Left lung (tissue), 10 donors: ENCODE measurements around the gene KPNA2. TPM values are rescaled to one million over a fixed set of nuclear protein-coding genes. Genes with fewer than 3 reads are reported as not detected.
"Not testable (repeated sequence)": the region's sequence is repeated elsewhere in the genome, so short reads cannot be mapped to it uniquely, and the experiment has no call there.

Experiments used
- ATAC-seq: fragments of 200-7000 bp; cut with Tn5 transposase; one replicate; pipeline ENCODE4 v1.9.1; 2020; ENCODE audit warnings: moderate library complexity
- DNase-seq, 4 donors: peaks; one replicate each; pipeline ENCODE4 v3.0.0-alpha.2; 2013 to 2020
- H3K27ac ChIP-seq, 2 donors: fragments of 200-600 bp; sonication (generic) in 1 of 2; one replicate each; pipeline versions ENCODE4 v1.5.0 to v1.8.0; 2020 to 2021
- H3K27me3 ChIP-seq, 2 donors: fragments of 200-600 bp; sonication (generic) in 1 of 2; one replicate each; pipeline versions ENCODE4 v1.5.0 to v1.8.0; 2020 to 2021
- H3K36me3 ChIP-seq, 2 donors: fragments of 200-600 bp; sonication (generic) in 1 of 2; one replicate each; pipeline versions ENCODE4 v1.5.0 to v1.8.0; 2020 to 2021
- H3K4me1 ChIP-seq, 2 donors: fragments of 200-600 bp; one replicate each; pipeline ENCODE4 v1.8.0; 2021
- H3K4me3 ChIP-seq, 2 donors: fragments of 200-600 bp; sonication (generic) in 1 of 2; one replicate each; pipeline versions ENCODE4 v1.5.0 to v1.8.0; 2020 to 2021; ENCODE audit warnings: mild to moderate bottlenecking in 1 of 2
- H3K9me3 ChIP-seq, 2 donors: fragments of 200-600 bp; sonication (generic) in 1 of 2; one replicate each; pipeline versions ENCODE4 v1.5.0 to v1.8.0; 2020 to 2021
- CTCF ChIP-seq, 2 donors: fragments of 200-600 bp; sonication (generic) in 1 of 2; IDR thresholded peaks; one replicate each; pipeline versions ENCODE4 v1.5.0 to v1.8.0; 2021; ENCODE audit warnings: antibody characterized with exemption in 2 of 2
- intact Hi-C, 2 donors: fragments of 100-400 bp; cut with DNase I; formaldehyde crosslinking; loops; one replicate each; pipeline versions ENCODE4 v1.11.2 to v1.14.2; 2022
- polyA plus RNA-seq, 6 donors: library from polyadenylated mRNA; unstranded; fragments of 120-200 nt; gene quantifications; one replicate each; pipeline ENCODE4 v1.2.1, GENCODE V29; 2013; ENCODE audit not compliant: insufficient read length in 6 of 6
- total RNA-seq, 2 donors: library from RNA; stranded (reverse); fragmentation: NEBNext Ultra II Directional; extraction: Animal tissue kit (Norgen Biotek cat#: 25700); gene quantifications; one replicate each; pipeline ENCODE4 v1.2.1, GENCODE V29; 2021
- donor health status: DM: no; HTN: yes; CAD: no.
- donor health status: DM: no; HTN: no; CAD: no.

Gene KPNA2
- total and polyA plus RNA-seq, 8 donors: 41.1 to 151 (median 72.3) TPM

- DNase-seq (no peak), ATAC-seq (no peak)
- H3K9me3 ChIP-seq: no peaks in the 10 kb centered on the region
- intact Hi-C loops: no loop called here
- H3K4me1 ChIP-seq: peaks cover 0 to 7% of the 10 kb centered on the region in 2 donors
- TF ChIP-seq CTCF (IDR thresholded peaks at IDR 0.05): no peak
- no peaks in the 10 kb centered on the region for H3K27me3 ChIP-seq
- no peak overlapping the region for H3K27ac ChIP-seq
- H3K36me3 ChIP-seq: no peaks in the 10 kb centered on the region
- no peak overlapping the region for H3K4me3 ChIP-seq
Observed at GRCh38 chr17:68013385-68013784, 22.1 kb upstream of the KPNA2 start.

DNA sequence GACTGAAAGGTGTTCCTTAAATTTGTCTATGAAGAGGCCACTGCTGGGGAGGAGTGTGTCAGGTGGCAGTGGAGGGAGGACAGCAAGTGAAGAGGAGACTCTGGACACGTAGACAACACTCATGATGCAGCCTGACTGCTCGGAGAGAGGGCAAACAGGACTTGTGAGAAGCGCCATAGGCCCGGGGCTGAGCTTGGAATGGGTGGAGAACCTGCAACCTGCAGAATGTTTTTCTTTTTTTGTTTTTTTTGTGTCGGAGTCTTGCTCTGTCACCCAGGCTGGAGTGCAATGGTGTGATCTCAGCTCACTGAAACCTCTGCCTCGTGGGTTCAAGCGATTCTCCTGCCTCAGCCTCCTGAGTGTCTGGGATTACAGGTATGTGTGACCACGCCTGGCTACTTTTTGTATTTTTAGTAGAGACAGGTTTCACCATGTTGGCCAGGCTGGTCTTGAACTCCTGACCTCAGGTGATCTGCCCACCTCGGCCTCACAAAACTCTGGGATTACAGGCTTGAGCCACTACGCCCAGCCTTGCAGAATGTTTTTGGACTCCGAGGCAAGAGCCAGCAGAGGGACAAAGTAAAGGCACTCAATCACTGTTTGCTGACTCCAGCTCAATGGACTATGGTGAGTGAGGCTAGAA lies 20.3 kb upstream of the KPNA2 start:
- ATAC-seq (no peak), DNase-seq (no peak)
- H3K36me3 ChIP-seq: no peaks in the 10 kb centered on the region
- no peak overlapping the region for H3K27ac ChIP-seq
- H3K4me1 ChIP-seq: peaks cover 0 to 7% of the 10 kb centered on the region in 2 donors
- intact Hi-C loops: no loop called here
- no peak for TF ChIP-seq CTCF (IDR thresholded peaks at IDR 0.05)
- no peak overlapping the region for H3K4me3 ChIP-seq
- H3K9me3 ChIP-seq: no peaks in the 10 kb centered on the region
- no peaks in the 10 kb centered on the region for H3K27me3 ChIP-seq

GRCh38 chr17:68016838-68017237 lies 18.7 kb upstream of the KPNA2 start:
- no peak for ATAC-seq
- no peak overlapping the region for H3K4me3 ChIP-seq
- intact Hi-C loops: no loop called here

DNA sequence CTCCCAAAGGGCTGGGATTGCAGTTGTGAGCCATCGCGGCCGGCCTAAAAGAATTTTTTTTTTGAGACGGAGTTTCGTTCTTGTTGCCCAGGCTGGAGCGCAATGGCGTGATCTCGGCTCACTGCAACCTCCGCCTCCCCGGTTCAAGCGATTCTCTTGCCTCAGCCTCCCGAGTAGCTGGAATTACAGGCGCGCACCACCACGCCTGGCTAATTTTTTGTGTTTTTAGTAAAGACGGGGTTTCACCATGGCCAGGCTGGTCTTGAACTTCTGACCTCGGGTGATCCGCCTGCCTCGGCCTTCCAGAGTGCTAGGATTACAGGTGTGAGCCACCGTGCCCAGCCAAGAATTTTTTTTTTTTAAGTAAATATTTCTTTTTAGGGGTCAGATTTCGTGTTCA lies 17.0 kb upstream of the KPNA2 start:
- DNase-seq, H3K9me3 ChIP-seq, ATAC-seq, H3K36me3 ChIP-seq, H3K4me1 ChIP-seq, H3K27ac ChIP-seq, H3K27me3 ChIP-seq, intact Hi-C loops, H3K4me3 ChIP-seq: not testable (repeated sequence)

More at GRCh38 chr17:68016838-68017237, 18.7 kb upstream of the KPNA2 start:
- DNase-seq: no peak
- Histone ChIP-seq H3K36me3 (no peaks in the 10 kb centered on the region), H3K4me1 (peaks cover 0 to 9% of the 10 kb centered on the region in 2 donors), H3K9me3 (no peaks in the 10 kb centered on the region), H3K27ac (no peak overlapping the region), H3K27me3 (no peaks in the 10 kb centered on the region)
- TF ChIP-seq CTCF (IDR thresholded peaks at IDR 0.05): no peak

GRCh38 chr17:68019336-68019674 lies 16.2 kb upstream of the KPNA2 start:
- no peak overlapping the region for H3K27ac ChIP-seq
- intact Hi-C loops: no loop called here
- ATAC-seq: no peak

More at GRCh38 chr17:68019336-68019674, 16.2 kb upstream of the KPNA2 start:
- Histone ChIP-seq H3K9me3 (no peaks in the 10 kb centered on the region), H3K4me1 (peaks cover 0 to 9% of the 10 kb centered on the region in 2 donors), H3K36me3 (no peaks in the 10 kb centered on the region), H3K27me3 (no peaks in the 10 kb centered on the region), H3K4me3 (no peak overlapping the region)
- DNase-seq: no peak
- no peak for TF ChIP-seq CTCF (IDR thresholded peaks at IDR 0.05)
